ENCODE measurements around the gene RFX3.

RFX3 gene

GRCh38 chr9:3431890-3432289, 93.9 kb downstream of the RFX3 start:
- DNase-seq, result no peak

DNA sequence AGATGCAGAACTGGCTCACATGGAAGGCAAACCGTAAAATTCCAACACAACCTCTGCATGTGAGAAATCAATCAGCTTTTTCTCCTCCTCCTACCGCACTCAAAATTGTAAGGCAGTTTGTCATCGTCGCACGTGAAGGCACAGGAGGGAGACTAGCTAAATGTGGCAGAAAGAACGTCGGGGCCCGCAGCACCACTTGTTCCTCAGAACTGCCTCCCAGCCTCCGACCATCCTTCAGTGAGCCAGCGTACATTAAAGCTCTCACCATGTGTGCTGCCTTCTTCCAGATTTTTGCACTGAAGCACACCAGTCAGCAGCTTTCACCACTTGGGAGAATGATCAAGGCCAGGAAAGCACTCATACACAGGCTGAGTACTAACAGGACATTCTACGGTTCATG, 105.9 kb downstream of the RFX3 start:
- no peak for DNase-seq

DNA sequence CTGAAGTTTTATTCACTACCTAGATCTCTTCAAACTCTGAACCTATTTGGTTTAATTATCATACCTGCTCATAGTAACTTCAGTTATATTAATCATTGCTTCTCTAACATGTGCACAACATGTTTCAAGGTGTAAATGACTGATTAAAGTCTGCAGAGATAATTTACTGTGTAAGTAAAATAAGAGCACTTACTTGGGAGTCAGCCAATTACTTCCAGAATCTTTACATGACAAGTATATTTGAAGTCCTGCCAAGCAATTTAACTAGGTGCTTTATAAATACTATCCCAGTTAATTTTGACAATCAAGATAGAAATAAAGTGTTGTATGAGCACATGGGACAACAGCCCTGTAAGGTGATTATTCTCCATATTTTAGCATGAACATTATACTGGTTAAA, 109.9 kb downstream of the RFX3 start:
- DNase-seq, result no peak

DNA sequence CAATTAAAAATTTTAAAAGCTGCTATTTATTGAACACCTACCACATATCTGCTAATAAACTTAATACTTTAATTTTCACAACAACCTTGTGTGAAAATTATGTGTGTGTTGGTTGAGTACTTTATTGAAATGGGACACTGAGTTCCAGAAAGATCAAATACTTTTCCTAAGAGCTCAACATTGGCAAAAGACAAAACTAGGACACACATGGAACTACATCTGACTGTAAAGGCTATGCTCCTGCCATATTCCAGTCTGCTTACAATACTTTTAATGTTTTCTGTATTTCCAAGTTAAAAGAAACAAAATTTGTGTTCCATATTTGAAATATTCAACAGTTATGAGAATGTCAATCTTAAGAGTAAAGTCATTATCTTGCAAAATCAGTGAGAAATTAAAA, 111.8 kb downstream of the RFX3 start:
- DNase-seq, result no peak

- DNase-seq, result no peak
These were observed 115.3 kb downstream of the RFX3 start for GRCh38 chr9:3410461-3410860.

GRCh38 chr9:3409453-3409852, 116.3 kb downstream of the RFX3 start:
- no peak for DNase-seq

- DNase-seq, result no peak
These were observed 122.5 kb downstream of the RFX3 start for GRCh38 chr9:3403315-3403714.

DNA sequence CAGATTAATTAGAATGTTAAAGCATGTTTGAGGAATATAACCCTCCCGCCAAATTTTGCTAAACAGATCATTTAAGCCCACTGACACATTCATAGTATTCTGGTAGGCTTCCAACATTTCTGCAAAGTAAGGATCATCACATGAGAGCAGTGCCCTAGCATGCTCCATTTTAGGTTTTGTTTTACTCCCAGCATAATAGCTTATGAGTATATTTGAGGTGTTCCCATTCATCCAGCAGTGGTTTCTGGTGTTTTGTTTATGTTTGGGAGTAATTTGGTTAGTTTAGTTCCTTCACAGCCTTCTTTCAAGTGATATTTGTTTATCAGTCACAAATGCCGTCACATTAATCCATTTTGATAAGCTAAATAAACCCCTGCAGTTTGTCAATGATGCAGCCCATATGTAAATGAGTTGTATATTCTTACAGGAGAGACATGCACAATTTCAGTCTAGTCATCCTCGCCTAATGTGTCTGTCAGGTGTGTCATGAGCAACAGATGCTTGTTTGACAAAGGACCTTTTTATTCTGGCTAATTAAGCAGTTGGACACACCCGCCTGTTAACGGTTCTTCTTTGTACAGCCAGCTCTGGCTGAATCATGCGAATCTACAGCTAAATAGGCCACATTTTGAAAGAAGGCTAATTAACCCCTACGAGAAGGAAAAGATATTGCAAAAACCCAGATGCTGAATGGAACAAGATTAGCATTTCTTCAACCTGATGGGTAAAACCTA, 124.4 kb downstream of the RFX3 start:
- DNase-seq, result no peak

DNA sequence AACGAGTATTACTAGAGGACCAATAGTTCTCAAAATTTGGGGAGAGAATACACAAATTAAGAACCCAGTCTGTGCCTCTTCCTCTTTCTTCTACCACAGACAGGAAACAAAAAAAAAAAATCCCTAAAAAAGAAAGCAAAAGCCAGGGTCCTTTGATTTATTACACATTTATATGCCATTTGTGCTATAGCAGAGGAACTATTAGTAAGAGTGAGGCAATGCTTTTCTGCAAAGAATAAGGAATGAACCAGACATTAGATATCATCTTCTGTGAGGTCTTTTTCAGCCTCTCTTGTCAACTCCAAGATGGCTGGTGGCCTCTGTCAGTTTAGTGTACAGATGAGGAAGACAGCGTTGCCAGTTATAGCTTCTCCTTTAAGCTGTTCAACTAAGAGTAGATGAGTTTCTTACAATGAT, 127.6 kb downstream of the RFX3 start:
- peak; percentile 22 for DNase-seq

- DNase-seq, result no peak
These were observed 128.0 kb downstream of the RFX3 start for GRCh38 chr9:3397766-3398165.

GRCh38 chr9:3391414-3391813, 134.4 kb downstream of the RFX3 start:
- no peak for DNase-seq

DNA sequence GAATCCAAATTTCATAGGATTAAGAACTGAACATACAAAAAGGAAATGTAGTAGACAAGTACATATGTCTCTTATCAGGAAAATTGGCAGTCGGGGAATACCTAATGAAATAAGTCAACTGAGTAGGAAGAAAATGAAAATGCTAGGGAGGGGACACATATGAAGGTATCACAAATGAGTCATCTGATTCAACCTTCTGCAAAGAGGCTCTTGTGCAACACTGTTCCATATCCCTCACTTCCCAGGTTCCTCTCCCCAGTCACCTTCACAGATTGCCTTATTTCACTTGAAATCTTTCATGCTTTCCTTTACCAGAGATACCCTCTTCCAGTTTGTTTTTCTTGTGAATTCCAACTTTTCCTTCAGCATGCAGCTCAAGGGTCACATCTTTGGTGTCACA, 139.0 kb downstream of the RFX3 start:
- DNase-seq, result no peak

DNA sequence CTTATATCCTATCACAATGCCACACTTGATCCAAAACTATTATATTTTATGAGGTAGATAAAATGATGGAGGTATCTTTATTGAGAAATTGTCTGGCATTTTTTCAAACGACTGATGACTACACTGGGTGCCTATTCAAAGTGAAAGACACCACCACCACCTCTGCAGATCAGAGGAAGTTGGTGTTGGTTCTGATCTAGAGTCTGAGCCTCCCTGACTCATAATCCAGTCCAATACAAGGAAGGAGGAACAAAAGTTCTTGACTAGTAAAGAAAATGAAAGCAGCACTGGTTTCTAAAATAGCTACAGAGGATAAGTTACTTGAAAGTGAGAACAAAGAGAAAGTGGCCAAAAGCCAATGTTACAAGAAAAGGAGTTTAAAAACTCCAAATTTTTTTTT, 139.9 kb downstream of the RFX3 start:
- no peak for DNase-seq

DNA sequence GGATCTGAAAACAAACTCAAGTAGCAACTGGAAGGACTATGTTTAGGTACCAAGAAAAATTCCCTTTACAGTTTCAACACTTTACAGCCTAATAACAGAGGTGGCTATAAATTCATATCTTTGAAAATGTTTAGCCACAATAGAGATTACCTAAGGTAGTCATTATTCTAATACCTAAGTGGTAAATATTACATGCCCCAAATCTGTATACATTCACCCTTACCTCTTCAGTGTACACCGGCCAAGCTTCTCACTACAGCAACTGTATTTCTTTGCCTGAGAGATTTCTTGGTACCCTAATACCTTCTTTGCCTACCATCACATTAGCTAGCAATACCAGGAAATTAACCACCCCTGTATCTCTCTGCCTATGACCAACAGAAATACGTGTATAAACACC, 154.0 kb downstream of the RFX3 start:
- DNase-seq, result no peak

DNA sequence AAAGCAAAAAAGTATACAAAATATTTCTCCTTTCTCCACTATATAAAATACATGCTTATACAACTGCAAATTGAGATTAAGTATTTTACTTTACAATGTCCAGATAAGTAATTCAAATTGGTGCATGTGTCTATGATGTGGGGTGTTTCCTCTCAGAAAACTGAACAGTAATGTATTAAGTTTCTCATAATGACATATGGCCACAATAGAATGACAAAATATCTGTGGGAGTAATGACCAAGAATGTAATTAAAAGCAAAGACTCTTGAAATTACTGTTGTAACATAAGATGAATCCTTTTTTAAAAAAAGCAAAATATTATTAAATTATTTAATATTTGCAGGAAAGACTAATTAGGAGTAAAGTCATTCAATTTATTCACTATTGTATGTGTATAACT, 155.1 kb downstream of the RFX3 start:
- no peak for DNase-seq

DNA sequence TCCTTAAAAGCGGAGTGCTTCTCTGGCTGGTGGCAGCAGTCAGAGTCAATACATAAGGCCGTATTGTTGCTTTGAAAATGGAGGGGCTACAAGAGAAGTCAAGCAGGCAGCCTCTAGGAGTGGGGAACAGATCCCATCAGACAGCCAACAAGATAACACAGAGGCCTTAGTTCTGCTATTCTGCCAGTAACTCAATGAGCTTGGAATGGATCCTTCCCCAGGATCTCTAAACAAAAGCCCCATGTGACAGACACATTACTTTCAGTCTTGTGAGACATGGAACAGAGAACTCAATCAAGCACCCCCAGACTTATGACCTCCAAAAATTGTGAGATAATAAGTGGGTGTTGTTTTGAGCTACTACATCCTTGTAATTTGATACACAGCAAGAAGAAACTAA, 158.6 kb downstream of the RFX3 start:
- no peak for DNase-seq

GRCh38 chr9:3361689-3362392, 164.0 kb downstream of the RFX3 start:
- no peak for DNase-seq

DNA sequence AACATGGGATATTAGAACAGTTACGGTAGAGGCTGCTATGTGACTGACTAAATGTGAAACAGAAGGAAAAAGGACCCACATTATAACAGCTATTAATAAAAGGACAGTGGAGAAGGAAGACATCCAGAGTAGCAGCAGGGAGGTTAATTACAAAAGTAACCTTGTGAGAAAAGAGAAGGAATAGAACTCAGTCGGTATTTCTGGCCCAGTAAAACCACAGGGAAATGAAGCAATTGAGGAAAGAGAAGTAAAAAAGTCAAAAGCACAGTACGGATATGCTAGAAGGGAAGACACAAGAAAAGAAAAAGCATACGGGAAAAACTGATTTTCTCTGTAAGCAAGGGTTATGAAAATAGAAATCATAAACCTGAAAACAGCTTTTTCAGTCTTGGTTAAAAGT, 164.7 kb downstream of the RFX3 start:
- no peak for DNase-seq

- DNase-seq, result no peak
These were observed 165.6 kb downstream of the RFX3 start for GRCh38 chr9:3360245-3360644.

- DNase-seq, result no peak
These were observed 166.0 kb downstream of the RFX3 start for GRCh38 chr9:3359778-3360177.

GRCh38 chr9:3359048-3359692, 166.6 kb downstream of the RFX3 start:
- DNase-seq, result peak; percentile 5

DNA sequence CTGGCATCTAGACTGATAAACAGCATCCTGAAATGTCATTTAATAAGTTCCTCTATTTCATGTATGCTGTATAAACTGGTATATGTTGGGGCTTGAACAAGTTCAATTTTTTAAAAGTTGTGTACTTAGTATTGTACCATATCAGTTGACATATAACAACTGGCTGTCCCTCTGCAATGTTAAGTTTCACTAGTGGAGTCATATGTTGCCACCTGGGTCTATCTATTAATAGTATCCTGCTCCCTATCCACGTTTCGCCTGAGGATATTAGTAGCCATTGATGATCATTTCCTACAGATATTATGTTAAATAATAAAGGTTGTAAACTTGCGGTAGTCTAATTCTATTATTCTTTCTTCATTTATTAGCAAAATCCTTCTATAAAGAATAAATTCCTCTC, 177.6 kb downstream of the RFX3 start:
- no peak for DNase-seq

GRCh38 chr9:3346549-3346948, 179.3 kb downstream of the RFX3 start:
- no peak for DNase-seq

- no peak for DNase-seq
These were observed 182.1 kb downstream of the RFX3 start for GRCh38 chr9:3343671-3344070.

Data from GDM1 (cell line).